HG02840 (cell line): ENCODE results near the gene SMIM38.

Experiments
- ATAC-seq: cut with Tn5 transposase; IDR thresholded peaks from one replicate; pipeline ENCODE4 v1.9.1; 2021; ENCODE audit warnings: mild to moderate bottlenecking, moderate library complexity, moderate number of reproducible peaks; ENCODE audit not compliant: unreplicated experiment, low FRiP score

The SMIM38 gene

DNA sequence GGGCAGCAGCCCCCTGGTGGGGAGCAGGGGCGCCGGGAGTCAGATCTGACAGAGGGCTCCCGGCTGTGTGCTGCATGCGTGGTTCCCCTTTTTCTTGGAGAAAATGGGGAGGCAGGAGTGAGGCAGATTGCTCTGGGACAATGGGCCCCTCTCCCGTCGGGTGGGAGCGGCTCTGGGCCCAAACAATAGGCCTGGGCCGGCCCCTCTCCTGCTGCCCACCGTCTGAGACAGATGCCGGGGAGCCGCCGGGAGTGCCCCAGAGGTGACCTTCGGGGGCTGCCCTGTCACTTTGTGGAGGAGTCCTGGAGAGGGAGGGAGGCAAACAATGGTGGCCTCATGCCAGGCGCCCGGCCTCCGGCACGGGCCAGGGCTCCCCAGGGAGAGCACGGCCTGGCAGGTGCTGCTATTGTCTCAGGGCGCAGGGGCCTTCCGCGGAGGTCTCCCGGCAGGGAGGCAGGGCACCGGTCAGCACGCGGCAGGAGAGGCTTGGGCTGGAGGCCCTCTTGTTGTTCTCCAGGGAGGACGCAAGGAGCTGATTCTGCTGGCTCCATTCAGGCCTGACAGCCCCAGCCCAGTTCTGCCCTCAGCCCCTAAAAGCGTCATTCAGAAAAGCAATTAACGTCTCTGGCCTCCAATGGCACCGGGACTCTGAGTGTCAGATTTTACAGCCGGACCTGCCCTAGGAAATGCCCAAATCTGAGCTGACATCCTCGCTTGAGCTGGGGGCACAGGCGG is 44.8 kb downstream of the SMIM38 start:
- no peak for ATAC-seq

DNA sequence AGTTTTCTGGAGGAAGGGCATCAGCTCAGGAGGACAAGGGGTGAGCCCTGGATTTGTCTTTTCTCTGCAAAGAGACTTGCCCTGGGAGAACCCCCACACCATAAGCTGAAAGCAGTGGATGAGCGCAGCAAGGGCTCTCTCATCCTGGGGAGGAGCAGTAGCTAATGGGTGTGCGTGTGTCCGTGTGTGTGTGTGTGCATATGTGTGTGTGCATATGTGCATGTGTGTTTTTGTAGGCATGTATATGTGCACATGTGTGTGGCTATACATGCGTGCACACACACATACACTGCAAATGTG is 45.3 kb downstream of the SMIM38 start:
- no peak for ATAC-seq

DNA sequence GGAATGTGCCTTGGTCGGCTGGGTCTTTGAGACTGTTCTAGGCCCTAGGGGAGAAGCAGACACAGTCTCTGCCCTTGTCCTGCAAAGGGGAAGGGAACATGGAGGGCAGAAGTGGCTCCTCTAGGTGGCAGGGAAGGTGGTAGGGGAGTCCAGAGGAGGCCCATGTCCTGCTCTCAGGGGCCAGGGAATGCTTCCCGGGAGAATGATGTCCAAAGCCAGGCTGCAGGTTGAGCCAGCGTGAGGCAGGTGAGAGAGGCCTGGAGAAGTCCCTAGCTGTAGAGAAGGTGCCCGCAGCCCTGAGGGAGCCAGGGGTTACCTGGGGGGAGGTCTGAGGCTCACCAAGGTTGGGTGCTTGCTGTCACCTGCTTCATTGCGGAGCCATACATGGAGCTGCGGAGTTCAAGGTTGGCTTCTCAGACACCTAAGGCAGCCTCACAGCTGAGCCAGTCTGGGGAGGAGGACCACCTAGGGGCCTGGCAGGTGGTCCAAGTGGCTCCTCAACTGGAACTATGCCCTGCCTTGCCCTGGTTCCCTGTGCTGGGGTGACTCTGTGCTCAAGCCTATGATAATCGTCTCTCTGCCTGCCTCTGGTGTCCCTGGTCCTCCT is 46.1 kb downstream of the SMIM38 start:
- ATAC-seq, result no peak

DNA sequence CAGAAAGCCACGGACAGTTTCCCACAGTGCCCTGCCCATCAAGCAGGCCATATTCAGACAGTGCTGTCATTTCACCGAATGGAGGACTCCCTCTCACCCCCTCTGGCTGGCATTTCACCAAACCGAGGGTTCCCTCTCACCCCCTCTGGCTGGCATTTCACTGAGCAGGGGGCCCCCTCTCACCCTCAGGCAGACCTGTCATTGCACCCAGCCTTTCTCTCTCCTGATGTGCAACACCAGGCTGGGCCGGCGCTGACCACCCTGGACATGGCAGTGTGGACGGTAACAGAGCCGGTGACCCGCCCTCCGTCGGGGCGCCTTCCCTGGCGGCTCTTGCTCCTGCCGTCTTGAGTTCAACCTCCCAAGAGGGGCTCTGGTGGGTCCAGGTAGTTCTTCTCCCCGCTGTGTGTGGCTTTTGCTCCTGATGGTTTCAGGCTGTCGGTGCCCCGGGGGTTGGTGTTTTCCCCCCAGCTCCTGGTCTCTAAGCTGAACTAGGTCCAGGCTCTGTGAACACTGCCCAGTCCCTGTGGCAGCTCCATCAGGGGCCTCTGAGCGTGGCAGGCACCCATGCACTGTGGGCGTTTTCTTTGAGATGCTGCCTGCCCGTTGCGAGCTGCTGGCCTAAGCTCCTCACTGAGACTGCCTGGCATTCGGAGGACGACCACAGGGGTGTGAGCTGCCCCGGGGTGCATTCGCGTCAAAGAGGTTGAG is 46.9 kb downstream of the SMIM38 start:
- ATAC-seq, result no peak

DNA sequence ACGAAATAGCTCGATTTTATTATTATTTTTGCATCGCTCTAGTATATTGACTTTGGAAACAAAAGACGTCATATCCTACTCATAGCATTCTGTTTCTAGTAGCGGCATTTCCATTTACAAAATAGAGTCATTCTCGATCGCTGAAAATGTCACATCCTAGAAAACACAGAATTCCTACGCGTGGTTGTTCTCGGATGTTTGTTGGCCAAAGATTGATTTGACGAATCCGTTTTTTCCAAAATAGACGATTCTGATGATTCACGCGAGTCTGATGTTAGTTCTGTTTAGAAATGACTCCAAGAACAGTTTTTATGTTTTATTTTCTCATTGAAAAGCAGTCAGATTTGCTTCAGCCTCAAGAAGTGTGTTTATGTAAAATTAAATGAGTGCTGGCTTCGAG is 47.6 kb downstream of the SMIM38 start:
- ATAC-seq, result no peak

DNA sequence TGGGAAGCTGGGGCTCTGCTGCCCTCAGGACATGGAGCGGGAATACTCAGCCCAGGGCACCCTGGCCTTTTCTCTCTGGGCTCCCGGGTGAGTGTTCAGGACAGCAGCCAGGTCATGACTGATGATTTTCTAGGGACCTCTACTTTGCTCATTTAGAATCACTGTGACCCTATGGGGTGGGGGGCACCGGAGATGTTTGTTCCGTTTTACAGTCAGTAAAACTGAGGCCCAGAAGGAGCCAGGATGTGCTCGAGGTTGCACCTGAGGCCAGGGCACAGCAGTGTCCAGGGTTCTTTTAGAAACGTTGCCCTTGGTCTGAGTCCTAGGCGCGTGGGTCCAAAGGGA is 48.1 kb downstream of the SMIM38 start:
- no peak for ATAC-seq

DNA sequence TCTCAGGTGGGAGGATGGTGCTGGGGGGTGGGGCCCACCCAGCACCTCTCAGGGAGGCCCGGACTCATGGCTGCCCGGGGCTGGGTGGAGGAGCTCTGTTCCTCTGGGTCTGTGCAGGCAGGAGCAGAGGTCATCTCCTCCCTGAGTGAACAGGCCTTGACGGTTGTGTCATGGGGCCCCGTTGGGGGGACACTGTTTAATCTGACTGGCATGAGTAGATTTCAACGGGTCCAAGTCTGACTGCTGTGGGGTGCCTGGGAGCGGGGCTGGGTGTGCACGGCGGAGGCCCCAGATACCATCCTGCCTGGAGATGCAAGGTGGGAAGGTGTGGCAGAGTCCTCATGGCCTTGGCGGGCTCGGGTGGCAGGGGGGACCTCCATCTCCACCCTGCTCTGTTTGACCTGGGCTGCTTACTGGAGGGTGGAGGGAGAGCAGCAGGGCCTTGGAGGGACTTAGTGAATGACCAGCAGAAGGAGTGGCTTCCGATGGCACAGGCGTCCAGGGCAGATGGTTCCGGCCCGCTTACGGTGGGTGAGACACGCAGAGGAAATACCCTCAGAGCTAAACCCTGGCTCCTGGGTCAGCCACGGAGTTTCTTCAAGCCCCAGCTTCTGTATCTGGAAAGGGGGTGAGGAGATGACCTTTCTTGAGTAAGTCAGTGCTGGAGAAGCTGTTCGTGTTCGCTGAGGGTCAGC is 48.7 kb downstream of the SMIM38 start:
- no peak for ATAC-seq

DNA sequence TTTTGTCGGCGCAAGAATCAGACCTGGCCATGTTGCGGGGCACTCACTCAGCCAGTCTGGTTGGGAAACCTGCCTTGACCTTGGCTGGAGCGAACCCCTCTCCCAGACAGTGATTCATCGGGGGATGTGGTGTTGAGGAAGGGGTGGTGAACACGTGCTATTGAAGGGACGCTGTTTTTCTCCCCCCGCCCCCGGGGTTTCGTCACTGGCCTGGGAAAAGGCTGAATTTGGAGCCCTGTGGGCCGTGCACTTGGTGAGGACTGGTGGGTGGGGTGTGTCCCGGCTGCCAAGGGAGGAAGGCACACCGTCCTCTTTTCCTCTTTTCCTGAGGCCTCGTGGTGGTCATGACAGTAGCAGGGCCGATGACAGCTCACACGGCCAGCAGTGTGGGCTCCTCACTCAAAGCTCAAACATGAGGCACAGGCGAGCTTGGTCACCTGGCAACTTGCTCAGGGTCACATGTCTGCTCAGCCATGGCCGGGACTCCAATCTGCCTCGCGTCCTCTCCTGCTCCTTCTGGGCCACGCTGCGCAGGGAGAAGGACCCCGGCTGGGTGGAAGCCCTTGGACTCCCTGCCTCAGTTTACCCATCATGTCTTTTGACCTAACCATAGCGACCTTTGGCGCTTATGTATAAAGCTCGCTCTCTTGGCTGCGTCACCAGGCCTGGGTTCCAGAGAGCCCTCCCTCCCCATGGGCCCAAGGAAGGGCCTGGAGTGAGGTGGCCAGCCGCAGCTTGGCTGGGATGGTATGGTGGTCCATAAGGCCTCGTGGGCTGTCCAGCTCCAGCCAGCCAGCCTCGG is 49.4 kb downstream of the SMIM38 start:
- ATAC-seq, result no peak
